Mesenchymal stem cell (in vitro differentiated cells and primary cell): ENCODE measurements around the gene CRYL1.
A peak's percentile ranks its signal among the peaks of the same experiment; 100 is the strongest.

Source experiments
- DNase-seq: peaks from one replicate; pipeline ENCODE4 v3.0.0-alpha.2; 2013
- H2AFZ ChIP-seq: one replicate; pipeline ENCODE4 v1.6.1; 2013; ENCODE audit warnings: low read depth, mild to moderate bottlenecking, control low read depth, inconsistent platforms, low read length, moderate library complexity
- H2AK5ac ChIP-seq: 2 replicates; pipeline ENCODE4 v1.6.1; 2013; ENCODE audit warnings: low read length, moderate library complexity, mild to moderate bottlenecking, inconsistent platforms; ENCODE audit not compliant: severe bottlenecking
- H2BK120ac ChIP-seq: one replicate; pipeline ENCODE4 v1.6.1; 2013; ENCODE audit warnings: low read depth, mild to moderate bottlenecking, inconsistent platforms, low read length, moderate library complexity
- H2BK12ac ChIP-seq, 2 experiments: one replicate each; pipeline ENCODE4 v1.6.1; 2013; ENCODE audit warnings: inconsistent platforms in 2 of 2, low read length in 2 of 2, mild to moderate bottlenecking in 2 of 2, moderate library complexity in 2 of 2, control low read depth in 1 of 2
- H2BK15ac ChIP-seq: one replicate; pipeline ENCODE4 v1.6.1; 2013; ENCODE audit warnings: mild to moderate bottlenecking, low read depth, inconsistent platforms; ENCODE audit not compliant: poor library complexity, severe bottlenecking
- H2BK5ac ChIP-seq: 2 replicates; pipeline ENCODE4 v1.6.1; 2013; ENCODE audit warnings: low read depth, mild to moderate bottlenecking, low read length, control low read depth, inconsistent platforms; ENCODE audit not compliant: poor library complexity, severe bottlenecking
- H3K14ac ChIP-seq, 2 experiments: one replicate each; pipeline ENCODE4 v1.6.1; 2013; ENCODE audit warnings: inconsistent platforms in 2 of 2, low read length in 2 of 2, control low read depth in 1 of 2, mild to moderate bottlenecking in 1 of 2, moderate library complexity in 1 of 2
- H3K18ac ChIP-seq, 2 experiments: one replicate each; pipeline ENCODE4 v1.6.1; 2013; ENCODE audit warnings: inconsistent platforms in 2 of 2, low read length in 2 of 2, control low read depth in 1 of 2, low read depth in 1 of 2, mild to moderate bottlenecking in 1 of 2
- H3K23ac ChIP-seq, 2 experiments: one replicate each; pipeline ENCODE4 v1.6.1; 2013; ENCODE audit warnings: inconsistent platforms in 2 of 2, low read length in 2 of 2, mild to moderate bottlenecking in 2 of 2, moderate library complexity in 2 of 2, control low read depth in 1 of 2
- H3K27ac ChIP-seq: 2 replicates; pipeline ENCODE4 v1.5.1; 2013; ENCODE audit warnings: mild to moderate bottlenecking, moderate library complexity, low read length, control low read depth, inconsistent platforms; ENCODE audit not compliant: poor library complexity, severe bottlenecking
- H3K27me3 ChIP-seq, 2 experiments: 2 replicates each; pipeline versions ENCODE4 v1.6.1 to v1.7.0; 2013; ENCODE audit warnings: low read length in 2 of 2, mild to moderate bottlenecking in 2 of 2, moderate library complexity in 2 of 2, control low read depth in 1 of 2, inconsistent platforms in 1 of 2; ENCODE audit not compliant: control insufficient read depth in 1 of 2, insufficient read depth in 1 of 2
- H3K36me3 ChIP-seq, 2 experiments: 2 replicates each; pipeline versions ENCODE4 v1.6.1 to v1.7.0; 2013; ENCODE audit warnings: low read length in 2 of 2, control low read depth in 1 of 2, inconsistent platforms in 1 of 2, low read depth in 1 of 2, mild to moderate bottlenecking in 1 of 2; ENCODE audit not compliant: insufficient read depth in 2 of 2, control insufficient read depth in 1 of 2
- H3K4ac ChIP-seq, 2 experiments: one replicate each; pipeline ENCODE4 v1.6.1; 2013; ENCODE audit warnings: inconsistent platforms in 2 of 2, low read length in 2 of 2, mild to moderate bottlenecking in 2 of 2, moderate library complexity in 2 of 2, control low read depth in 1 of 2, low read depth in 1 of 2
- H3K4me1 ChIP-seq: 2 replicates; pipeline ENCODE4 v1.6.1; 2013; ENCODE audit warnings: low read depth, low read length, control low read depth; ENCODE audit not compliant: control insufficient read depth, insufficient read depth
- H3K4me2 ChIP-seq: 2 replicates; pipeline ENCODE4 v1.6.1; 2013; ENCODE audit warnings: low read length, mild to moderate bottlenecking, inconsistent platforms; ENCODE audit not compliant: poor library complexity, severe bottlenecking
- H3K4me3 ChIP-seq, 2 experiments: 2 replicates each; pipeline versions ENCODE4 v1.5.1 to v1.7.0; 2013; ENCODE audit warnings: low read length in 2 of 2, mild to moderate bottlenecking in 2 of 2, control low read depth in 1 of 2, low read depth in 1 of 2; ENCODE audit not compliant: insufficient read depth in 1 of 2
- H3K79me1 ChIP-seq: replicated peaks from 2 replicates; pipeline ENCODE4 v1.6.1; 2013; ENCODE audit warnings: mild to moderate bottlenecking, control low read depth, low read length, inconsistent platforms; ENCODE audit not compliant: poor library complexity, severe bottlenecking
- H3K9ac ChIP-seq: 2 replicates; pipeline ENCODE4 v1.7.0; 2013; ENCODE audit warnings: mild to moderate bottlenecking, low read length, moderate library complexity
- H3K9me3 ChIP-seq: 2 replicates; pipeline ENCODE4 v1.7.0; 2013; ENCODE audit warnings: mild to moderate bottlenecking, low read length; ENCODE audit not compliant: control insufficient read depth
- H4K8ac ChIP-seq: one replicate; pipeline ENCODE4 v1.6.1; 2013; ENCODE audit warnings: inconsistent platforms, mild to moderate bottlenecking, low read length, moderate library complexity
- H4K91ac ChIP-seq: one replicate; pipeline ENCODE4 v1.6.1; 2013; ENCODE audit warnings: mild to moderate bottlenecking, low read length, inconsistent platforms
- WGBS: methylation state at CpG from one replicate; pipeline ENCODE4 v1.1.7; 2013; ENCODE audit warnings: mixed read lengths; 5-methylcytosine and 5-hydroxymethylcytosine counted together

Gene CRYL1

GRCh38 chr13:20462921-20463320 lies 62.7 kb downstream of the CRYL1 start:
- Histone ChIP-seq H3K18ac (no peak overlapping the region), H3K27me3 (no peaks in the 10 kb centered on the region), H3K79me1 (peaks cover 3% of the 10 kb centered on the region), H4K8ac (no peak overlapping the region), H3K9me3 (no peaks in the 10 kb centered on the region), H3K36me3 (no peaks in the 10 kb centered on the region), H3K4me1 (peaks cover 16% of the 10 kb centered on the region), H4K91ac (no peak overlapping the region), H3K4me2 (no peak overlapping the region), H2BK120ac (no peak overlapping the region), H3K4ac (no peak overlapping the region), H2AK5ac (no peak overlapping the region), H3K23ac (no peak overlapping the region), H2AFZ (no peak overlapping the region), H2BK15ac (no peak overlapping the region), H3K27ac (no peak overlapping the region), H3K4me3 (no peak overlapping the region), H3K14ac (no peak overlapping the region), H2BK5ac (no peak overlapping the region), H3K9ac (no peak overlapping the region), H2BK12ac (no peak overlapping the region)
- 76% methylated on average over 8 of the region's 8 CpGs for WGBS
- DNase-seq: no peak

GRCh38 chr13:20462533-20462915 lies 63.1 kb downstream of the CRYL1 start:
- Histone ChIP-seq H3K4me3 (no peak overlapping the region), H3K9ac (no peak overlapping the region), H3K4ac (no peak overlapping the region), H3K27me3 (no peaks in the 10 kb centered on the region), H2AFZ (no peak overlapping the region), H2BK15ac (no peak overlapping the region), H3K79me1 (no peaks in the 10 kb centered on the region), H3K14ac (no peak overlapping the region), H4K8ac (no peak overlapping the region), H3K23ac (no peak overlapping the region), H3K36me3 (no peaks in the 10 kb centered on the region), H3K27ac (no peak overlapping the region), H2AK5ac (no peak overlapping the region), H2BK120ac (no peak overlapping the region), H2BK5ac (no peak overlapping the region), H3K9me3 (no peaks in the 10 kb centered on the region), H2BK12ac (no peak overlapping the region), H4K91ac (no peak overlapping the region), H3K4me1 (peaks cover 14% of the 10 kb centered on the region), H3K4me2 (no peak overlapping the region), H3K18ac (no peak overlapping the region)
- DNase-seq: no peak
- WGBS: 62% methylated on average over 6 of the region's 6 CpGs

GRCh38 chr13:20461860-20462532 lies 63.7 kb downstream of the CRYL1 start:
- 54% methylated on average over 5 of the region's 8 CpGs for WGBS
- Histone ChIP-seq H3K4me2 (no peak overlapping the region), H2AK5ac (peak overlapping the region; percentile 83), H3K23ac (no peak overlapping the region), H3K79me1 (no peaks in the 10 kb centered on the region), H2BK5ac (no peak overlapping the region), H4K8ac (no peak overlapping the region), H2BK120ac (no peak overlapping the region), H3K18ac (peak overlapping the region in 1 of 2 experiments; percentile 34), H3K27ac (peak overlapping the region; percentile 59), H3K14ac (peak overlapping the region in 1 of 2 experiments; percentile 81), H3K4me1 (peaks cover 14% of the 10 kb centered on the region), H2BK15ac (no peak overlapping the region), H3K4ac (no peak overlapping the region), H3K9ac (no peak overlapping the region), H2BK12ac (no peak overlapping the region), H4K91ac (no peak overlapping the region), H3K27me3 (no peaks in the 10 kb centered on the region), H3K36me3 (no peaks in the 10 kb centered on the region), H3K4me3 (no peak overlapping the region), H3K9me3 (no peaks in the 10 kb centered on the region), H2AFZ (no peak overlapping the region)
- no peak for DNase-seq

- no peaks in the 10 kb centered on the region for H3K9me3 ChIP-seq
- H2BK120ac ChIP-seq: no peak overlapping the region
- no peak overlapping the region for H3K23ac ChIP-seq
- H4K91ac ChIP-seq: no peak overlapping the region
- no peak overlapping the region for H3K4me3 ChIP-seq
- H2AFZ ChIP-seq: no peak overlapping the region
- no peak overlapping the region for H4K8ac ChIP-seq
- H3K18ac ChIP-seq: peak overlapping the region in 1 of 2 experiments; percentile 34
- no peak overlapping the region for H2BK12ac ChIP-seq
- H3K4ac ChIP-seq: no peak overlapping the region
- peak; percentile 62 for DNase-seq
- no peak overlapping the region for H2BK15ac ChIP-seq
- peak overlapping the region; percentile 59 for H3K27ac ChIP-seq
- H3K14ac ChIP-seq: no peak overlapping the region
- H3K27me3 ChIP-seq: no peaks in the 10 kb centered on the region
- H3K4me1 ChIP-seq: peaks cover 14% of the 10 kb centered on the region
- H3K79me1 ChIP-seq: no peaks in the 10 kb centered on the region
- WGBS: 60% methylated on average over 1 of the region's 2 CpGs
- no peaks in the 10 kb centered on the region for H3K36me3 ChIP-seq
- no peak overlapping the region for H2BK5ac ChIP-seq
- no peak overlapping the region for H3K4me2 ChIP-seq
- H2AK5ac ChIP-seq: peak overlapping the region; percentile 83
- no peak overlapping the region for H3K9ac ChIP-seq
Observed at GRCh38 chr13:20461481-20461859, 64.2 kb downstream of the CRYL1 start.
